HepG2 (cell line): ENCODE measurements around the gene NBEA. TPM values are rescaled to one million over a fixed set of nuclear protein-coding genes. Genes with fewer than 3 reads are reported as not detected.

ENCODE experiments used
- ATAC-seq: fragments of 200-7000 bp; cut with Tn5 transposase; 3 replicates; pipeline ENCODE4 v1.9.1; 2020; ENCODE audit warnings: mild to moderate bottlenecking, moderate library complexity
- BruUV-seq: library from RNA; stranded (reverse); fragments of 400-500 nt; replicated peaks from 2 replicates; lab custom pipeline; 2021; lab: Mats Ljungman, UMichigan
- CTCF ChIA-PET: fragments of 300-600 bp; formaldehyde crosslinking; extraction: SDS; loops from one replicate; lab custom pipeline; 2021; ENCODE audit warnings: low total read pairs, inconsistent platforms, low intra/inter-chr PET ratio; lab: Yijun Ruan, JAX
- POLR2A ChIA-PET: fragments of 350-600 bp; sonication (Branson Sonifier 250); formaldehyde crosslinking; loops from one replicate; lab custom pipeline; 2020; ENCODE audit warnings: antibody characterized with exemption, inconsistent platforms; lab: Yijun Ruan, JAX
- DNase-seq: peaks from one replicate; pipeline ENCODE4 v3.0.0-alpha.2; 2015; ENCODE audit warnings: low spot score
- FAIRE-seq: peaks from 3 replicates; lab custom pipeline; 2011; peaks lifted over from hg19 to GRCh38; lab: Jason Lieb, UNC
- H2AFZ ChIP-seq: one replicate; pipeline ENCODE4 v1.6.1; 2011; ENCODE audit warnings: low read length, inconsistent platforms
- H3K27ac ChIP-seq: fragments of 300-600 bp; 3 replicates; pipeline ENCODE4 v1.8.0; 2011; ENCODE audit warnings: mixed run types, mild to moderate bottlenecking, mixed read lengths, low read length, inconsistent platforms; ENCODE audit not compliant: insufficient read depth; ENCODE audit errors: extremely low read length
- H3K27me3 ChIP-seq, 2 experiments: fragments of 200-600 bp in 1 of 2; 2 replicates in 1 of 2; 3 replicates in 1 of 2; pipeline versions ENCODE4 v1.6.0 to v1.8.0; 2011; ENCODE audit warnings: low read length in 2 of 2, mild to moderate bottlenecking in 2 of 2, moderate library complexity in 2 of 2, inconsistent platforms in 1 of 2; ENCODE audit not compliant: insufficient read depth in 2 of 2, control insufficient read depth in 1 of 2
- H3K36me3 ChIP-seq, 2 experiments: fragments of 200-600 bp in 1 of 2; replicated peaks in 1 of 2; 2 replicates in 1 of 2; 3 replicates in 1 of 2; pipeline versions ENCODE4 v1.5.1 to v1.8.0; 2011; ENCODE audit warnings: low read length in 2 of 2, inconsistent platforms in 1 of 2; ENCODE audit not compliant: insufficient read depth in 2 of 2, control insufficient read depth in 1 of 2
- H3K4me1 ChIP-seq: 2 replicates; pipeline ENCODE4 v1.5.1; 2012; ENCODE audit warnings: low read length, inconsistent platforms; ENCODE audit not compliant: insufficient read depth
- H3K4me2 ChIP-seq: 2 replicates; pipeline ENCODE4 v1.6.0; 2011; ENCODE audit warnings: low read depth, low read length, inconsistent platforms
- H3K4me3 ChIP-seq, 3 experiments: fragments of 200-600 bp in 1 of 3; sonication (generic), shearing (Covaris generic) in 1 of 3; replicated peaks in 1 of 3; 2 replicates each; pipeline ENCODE4 v1.5.1; 2011 to 2016; ENCODE audit warnings: low read length in 3 of 3, inconsistent platforms in 2 of 3, low read depth in 2 of 3, mild to moderate bottlenecking in 2 of 3, control low read depth in 1 of 3, mixed read lengths in 1 of 3; ENCODE audit not compliant: insufficient read depth in 1 of 3
- H3K79me2 ChIP-seq: one replicate; pipeline ENCODE4 v1.6.1; 2011; ENCODE audit warnings: low read length, inconsistent platforms; ENCODE audit not compliant: insufficient read depth
- H3K9ac ChIP-seq: 2 replicates; pipeline ENCODE4 v1.6.0; 2011; ENCODE audit warnings: mild to moderate bottlenecking, low read depth, low read length, inconsistent platforms; ENCODE audit not compliant: insufficient read depth
- H3K9me3 ChIP-seq: 2 replicates; pipeline ENCODE4 v1.5.1; 2012; ENCODE audit warnings: mild to moderate bottlenecking, low read length
- H4K20me1 ChIP-seq: 2 replicates; pipeline ENCODE4 v1.6.0; 2011; ENCODE audit warnings: inconsistent platforms, mild to moderate bottlenecking, low read length, moderate library complexity; ENCODE audit not compliant: insufficient read depth
- FOXJ3 ChIP-seq: sonication (generic); formaldehyde crosslinking; IDR thresholded peaks from 2 replicates; pipeline ENCODE4 v1.4.0; 2020; ENCODE audit warnings: missing genetic modification reagents, mild to moderate bottlenecking, borderline replicate concordance
- FOXP1 ChIP-seq, 2 experiments: fragments of 450-650 bp in 1 of 2; IDR thresholded peaks; 2 replicates each; pipeline ENCODE4 v1.6.1; 2017 to 2018; ENCODE audit warnings: antibody characterized with exemption in 1 of 2
- GABPB1 ChIP-seq: IDR thresholded peaks from 2 replicates; pipeline ENCODE4 v1.6.1; 2016; ENCODE audit warnings: mild to moderate bottlenecking, missing genetic modification reagents, moderate library complexity, missing compliant biosample characterization
- GPN1 ChIP-seq: sonication (generic); formaldehyde crosslinking; IDR thresholded peaks from 2 replicates; pipeline ENCODE4 v1.5.1; 2020; ENCODE audit warnings: missing genetic modification reagents, borderline replicate concordance
- KLF9 ChIP-seq: IDR thresholded peaks from 2 replicates; pipeline ENCODE4 v1.6.1; 2016; ENCODE audit warnings: low read depth
- MBD4 ChIP-seq: IDR thresholded peaks from 2 replicates; pipeline ENCODE4 v1.6.1; 2012; ENCODE audit warnings: low read length, inconsistent platforms, borderline replicate concordance
- PRDM10 ChIP-seq: sonication (generic); formaldehyde crosslinking; IDR thresholded peaks from 2 replicates; pipeline ENCODE4 v1.4.0; 2020; ENCODE audit warnings: low read depth, missing genetic modification reagents
- XRCC5 ChIP-seq: fragments of 200-400 bp; formaldehyde crosslinking; optimal IDR thresholded peaks from 2 replicates; pipeline ENCODE3; 2017; ENCODE audit warnings: mild to moderate bottlenecking, low read length
- ZBTB10 ChIP-seq: sonication (generic); formaldehyde crosslinking; IDR thresholded peaks from 2 replicates; pipeline ENCODE4 v1.4.0; 2020; ENCODE audit warnings: missing genetic modification reagents, borderline replicate concordance
- ZNF337 ChIP-seq: sonication (generic); formaldehyde crosslinking; IDR thresholded peaks from 2 replicates; pipeline ENCODE4 v1.5.1; 2020; ENCODE audit warnings: missing genetic modification reagents, low read depth, mild to moderate bottlenecking, borderline replicate concordance
- ZNF749 ChIP-seq: sonication (generic); formaldehyde crosslinking; IDR thresholded peaks from 2 replicates; pipeline ENCODE4 v1.8.0; 2022; ENCODE audit warnings: mild to moderate bottlenecking, missing genetic modification reagents, moderate library complexity, borderline replicate concordance
- ZSCAN25 ChIP-seq: sonication (generic); formaldehyde crosslinking; IDR thresholded peaks from 2 replicates; pipeline ENCODE4 v1.8.0; 2022; ENCODE audit warnings: mild to moderate bottlenecking, missing genetic modification reagents
- WGBS: methylation state at CpG from one replicate; pipeline ENCODE4 v1.1.6; 2017; ENCODE audit warnings: low lambda C conversion rate; 5-methylcytosine and 5-hydroxymethylcytosine counted together
- in situ Hi-C: cut with HindIII; loops from 2 replicates; pipeline ENCODE4 v1.10.0; 2017; ENCODE audit warnings: low pct_unique_long_range_greater_than_20kb; ENCODE audit not compliant: extremely low pct_ligation_motif_present
- intact Hi-C: fragments of 100-400 bp; cut with micrococcal nuclease; formaldehyde crosslinking; loops from one replicate; pipeline ENCODE4 v1.10.0; 2022; ENCODE audit not compliant: unreplicated experiment
- polyA plus RNA-seq, 8 experiments: library from polyadenylated mRNA; depleted of rRNA in 3 of 8; stranded (reverse) in 7 of 8; unstranded in 1 of 8; fragments of >200 nt; fragmentation: Illumina TruSeq in 4 of 8; extraction: Trizol in 4 of 8; gene quantifications; 2 replicates each; pipeline versions ENCODE4 v1.2.1 to v1.2.3, GENCODE V29; 2011 to 2016; ENCODE audit warnings: low read depth in 4 of 8, missing spikeins in 1 of 8, mixed read lengths in 1 of 8; ENCODE audit not compliant: insufficient read depth in 1 of 8
- total RNA-seq, 5 experiments: library from RNA; depleted of rRNA; stranded (reverse); fragments of >200 nt; fragmentation: Illumina TruSeq; extraction: Trizol; gene quantifications; 2 replicates each; pipeline ENCODE4 v1.2.3, GENCODE V29; 2016; ENCODE audit warnings: low read depth in 1 of 5
- TF ChIP-seq, protein P1 (sequence below): sonication (generic); formaldehyde crosslinking; IDR thresholded peaks from 2 replicates; pipeline ENCODE4 v1.8.0; 2022; ENCODE audit warnings: mild to moderate bottlenecking, missing genetic modification reagents
- TF ChIP-seq, protein P2 (sequence below): IDR thresholded peaks from 2 replicates; pipeline ENCODE4 v1.6.1; 2016; ENCODE audit warnings: control low read depth

The NBEA gene
- total and polyA plus RNA-seq, 2 of the 13 experiments (the other 11 are each of a cell fraction or from before 2014, with no cell fraction given): 2.7 to 2.8 TPM

- TF ChIP-seq, protein P1, sequence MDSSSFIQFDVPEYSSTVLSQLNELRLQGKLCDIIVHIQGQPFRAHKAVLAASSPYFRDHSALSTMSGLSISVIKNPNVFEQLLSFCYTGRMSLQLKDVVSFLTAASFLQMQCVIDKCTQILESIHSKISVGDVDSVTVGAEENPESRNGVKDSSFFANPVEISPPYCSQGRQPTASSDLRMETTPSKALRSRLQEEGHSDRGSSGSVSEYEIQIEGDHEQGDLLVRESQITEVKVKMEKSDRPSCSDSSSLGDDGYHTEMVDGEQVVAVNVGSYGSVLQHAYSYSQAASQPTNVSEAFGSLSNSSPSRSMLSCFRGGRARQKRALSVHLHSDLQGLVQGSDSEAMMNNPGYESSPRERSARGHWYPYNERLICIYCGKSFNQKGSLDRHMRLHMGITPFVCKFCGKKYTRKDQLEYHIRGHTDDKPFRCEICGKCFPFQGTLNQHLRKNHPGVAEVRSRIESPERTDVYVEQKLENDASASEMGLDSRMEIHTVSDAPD (CRISPR knock-in tag): no peak
- no peak for TF ChIP-seq GPN1
- TF ChIP-seq, protein P2, sequence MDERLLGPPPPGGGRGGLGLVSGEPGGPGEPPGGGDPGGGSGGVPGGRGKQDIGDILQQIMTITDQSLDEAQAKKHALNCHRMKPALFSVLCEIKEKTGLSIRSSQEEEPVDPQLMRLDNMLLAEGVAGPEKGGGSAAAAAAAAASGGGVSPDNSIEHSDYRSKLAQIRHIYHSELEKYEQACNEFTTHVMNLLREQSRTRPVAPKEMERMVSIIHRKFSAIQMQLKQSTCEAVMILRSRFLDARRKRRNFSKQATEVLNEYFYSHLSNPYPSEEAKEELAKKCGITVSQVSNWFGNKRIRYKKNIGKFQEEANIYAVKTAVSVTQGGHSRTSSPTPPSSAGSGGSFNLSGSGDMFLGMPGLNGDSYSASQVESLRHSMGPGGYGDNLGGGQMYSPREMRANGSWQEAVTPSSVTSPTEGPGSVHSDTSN (CRISPR knock-in tag): no peak
- TF ChIP-seq ZNF337 (CRISPR knock-in tag): no peak
- no peak for TF ChIP-seq ZBTB10 (CRISPR knock-in tag)
Measured at GRCh38 chr13:35255241-35255640, 313.2 kb downstream of the NBEA start (continued).

GRCh38 chr13:35256459-35257148 is 314.5 kb downstream of the NBEA start:
- Histone ChIP-seq H2AFZ (no peak overlapping the region), H3K9ac (no peak overlapping the region), H3K4me2 (no peak overlapping the region), H3K36me3 (no peaks in the 10 kb centered on the region), H3K9me3 (no peaks in the 10 kb centered on the region), H4K20me1 (no peaks in the 10 kb centered on the region), H3K27ac (no peak overlapping the region), H3K79me2 (no peaks in the 10 kb centered on the region), H3K4me3 (no peak overlapping the region), H3K27me3 (no peaks in the 10 kb centered on the region), H3K4me1 (no peaks in the 10 kb centered on the region)
- BruUV-seq: no TSS peak
- WGBS: 77% methylated on average over 7 of the region's 9 CpGs
- DNase-seq: no peak
- FAIRE-seq: no peak
- CTCF ChIA-PET: no interaction called here
- intact Hi-C loops (no loop called here), in situ Hi-C loops (no loop called here)
- POLR2A ChIA-PET: no interaction called here
- no peak for ATAC-seq
- no peak for TF ChIP-seq FOXJ3 (CRISPR knock-in tag)
- TF ChIP-seq PRDM10 (CRISPR knock-in tag): no peak
- no peak for TF ChIP-seq FOXP1 (IDR thresholded peaks at IDR 0.05)
- TF ChIP-seq FOXP1 (CRISPR knock-in tag; IDR thresholded peaks at IDR 0.05): no peak
- no peak for TF ChIP-seq ZSCAN25 (CRISPR knock-in tag)
- no peak for TF ChIP-seq XRCC5
- TF ChIP-seq GABPB1 (CRISPR knock-in tag): no peak
- TF ChIP-seq ZNF749 (CRISPR knock-in tag): no peak
- TF ChIP-seq MBD4: no peak
- no peak for TF ChIP-seq KLF9 (CRISPR knock-in tag)
